ENCODE results near the gene KLHL29.

Gene KLHL29

GRCh38 chr2:23536326-23536725, 151.3 kb downstream of the KLHL29 start:
- DNase-seq: peak; percentile 94

- no peak for DNase-seq
Measured at GRCh38 chr2:23537991-23538390, 153.0 kb downstream of the KLHL29 start.

- DNase-seq: no peak
Measured at GRCh38 chr2:23538566-23538965, 153.6 kb downstream of the KLHL29 start.

GRCh38 chr2:23540804-23541360, 155.9 kb downstream of the KLHL29 start:
- DNase-seq: no peak

DNA sequence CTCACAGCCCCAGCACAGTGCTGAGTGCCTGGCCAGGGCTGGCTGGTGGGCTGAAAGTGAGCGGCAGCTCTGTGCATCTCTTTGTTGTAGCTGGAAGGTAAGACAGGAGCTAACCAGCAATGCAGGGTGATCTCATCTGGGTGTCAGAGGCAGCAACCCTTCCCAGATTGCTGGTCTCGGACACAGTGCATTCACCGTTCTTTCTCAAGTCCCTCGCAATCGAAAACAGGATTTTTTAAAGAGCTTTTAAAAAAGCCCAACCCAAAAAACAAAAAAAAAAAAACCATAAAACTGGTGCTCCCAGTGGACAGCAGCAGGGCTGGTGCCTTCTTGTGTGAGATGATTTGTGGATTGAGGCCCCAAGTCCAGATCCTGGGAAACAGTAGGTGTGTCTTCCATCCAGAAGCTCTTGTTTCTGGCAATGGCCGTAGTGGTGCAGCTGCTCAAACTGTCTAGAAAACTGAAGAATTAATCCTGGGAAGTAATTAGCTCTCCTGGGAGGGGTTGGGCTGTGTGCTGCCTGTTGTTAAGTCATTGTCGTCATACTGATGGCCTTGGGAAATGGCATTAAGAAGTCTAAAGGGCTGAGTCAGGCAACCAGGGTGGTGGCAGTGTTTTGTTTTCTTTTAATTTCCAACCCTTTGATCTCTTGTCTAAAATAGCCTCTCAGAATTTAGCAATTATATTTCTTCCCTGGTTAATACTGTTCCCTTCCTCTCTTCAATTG, 156.7 kb downstream of the KLHL29 start:
- DNase-seq: peak; percentile 56

DNA sequence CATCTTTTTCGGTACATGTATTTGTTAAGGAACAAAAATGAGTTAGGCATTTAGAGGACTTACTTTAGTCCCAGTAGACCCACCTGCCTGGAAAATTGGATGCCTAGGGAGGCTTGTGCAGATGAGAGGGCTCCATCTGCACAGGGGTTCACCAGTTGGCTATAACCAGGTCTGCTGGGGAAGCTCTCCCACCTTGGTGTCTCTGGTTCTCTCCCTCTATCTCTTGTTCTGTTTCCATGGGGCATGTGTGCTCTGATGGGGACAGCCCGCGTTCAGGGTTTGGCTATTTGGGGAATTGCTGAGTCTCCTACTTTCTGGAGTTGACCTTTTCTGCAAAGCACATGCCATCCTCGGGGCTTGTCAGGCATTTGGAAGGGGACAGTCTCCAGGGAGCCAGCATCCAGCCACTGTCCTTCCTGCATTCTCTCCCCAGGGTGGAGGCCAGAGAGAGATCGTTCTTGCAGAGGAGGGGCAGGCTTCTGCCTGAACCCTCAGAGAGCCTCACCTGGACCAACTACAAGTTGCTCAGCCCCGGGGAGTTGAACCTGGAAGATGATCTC, 157.3 kb downstream of the KLHL29 start:
- DNase-seq: no peak

DNA sequence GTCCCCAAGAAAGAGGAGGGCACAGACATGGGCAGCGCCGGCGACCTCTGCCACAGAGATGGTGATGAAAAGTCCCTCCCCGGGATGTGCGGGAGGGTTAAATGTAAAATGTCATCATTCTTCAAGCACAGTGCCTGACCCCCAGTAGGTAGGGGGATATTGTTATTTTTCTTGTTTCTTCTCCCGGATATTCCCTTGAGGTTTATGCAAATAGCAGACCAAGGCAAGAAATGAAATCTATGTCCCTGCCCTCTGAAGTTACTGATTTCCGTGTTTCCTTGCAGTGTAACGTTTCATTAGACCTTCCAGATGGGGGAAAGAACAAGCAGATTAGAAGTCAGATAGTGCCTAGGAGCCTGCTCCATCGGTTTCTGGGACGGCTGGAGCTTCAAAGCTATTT, 158.3 kb downstream of the KLHL29 start:
- no peak for DNase-seq

- DNase-seq: no peak
Measured at GRCh38 chr2:23543728-23544127, 158.7 kb downstream of the KLHL29 start.

GRCh38 chr2:23544589-23545295, 159.8 kb downstream of the KLHL29 start:
- DNase-seq: no peak

- DNase-seq: peak; percentile 68
Measured at GRCh38 chr2:23545396-23545795, 160.4 kb downstream of the KLHL29 start.

GRCh38 chr2:23545811-23546210, 160.8 kb downstream of the KLHL29 start:
- peak; percentile 71 for DNase-seq

DNA sequence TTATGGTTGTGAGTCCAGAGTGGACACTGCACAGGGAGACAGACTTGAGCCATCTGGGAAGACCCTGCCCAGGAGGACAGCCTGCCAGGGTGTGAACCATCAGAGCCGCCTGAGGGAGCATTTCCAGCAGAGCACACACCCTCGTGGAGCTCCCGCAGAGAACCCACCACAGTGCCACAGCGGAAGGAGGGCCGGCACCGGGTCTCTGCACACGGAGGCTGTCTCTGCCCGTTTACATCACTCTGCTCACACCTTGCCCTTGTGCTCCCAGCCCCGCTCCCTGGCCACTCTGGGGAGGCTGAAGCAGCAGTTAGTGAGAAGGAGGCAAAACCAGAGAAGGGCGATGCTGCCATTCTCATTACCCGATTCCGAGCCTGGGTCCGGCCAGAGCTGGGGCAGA, 161.9 kb downstream of the KLHL29 start:
- DNase-seq: peak; percentile 72

DNA sequence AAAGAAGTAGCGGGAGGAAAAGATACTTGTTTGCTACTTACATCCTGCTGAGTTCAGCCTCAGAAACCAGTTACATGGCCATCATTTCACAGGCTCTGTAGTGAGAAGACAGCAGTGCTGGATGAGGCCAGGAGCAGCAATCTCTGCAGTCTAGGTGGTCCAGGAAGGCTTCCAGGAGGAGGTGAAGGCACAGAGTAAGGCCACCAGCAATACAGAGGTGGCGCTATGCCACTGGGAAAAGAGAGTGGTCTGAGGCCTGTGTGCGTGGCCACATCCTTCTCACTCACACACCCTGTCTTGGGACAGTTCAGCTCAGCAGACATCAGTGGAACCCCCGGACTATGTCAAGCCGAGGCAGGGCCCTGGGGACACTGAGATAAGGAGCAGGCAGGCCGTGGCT, 162.7 kb downstream of the KLHL29 start:
- DNase-seq: no peak

DNA sequence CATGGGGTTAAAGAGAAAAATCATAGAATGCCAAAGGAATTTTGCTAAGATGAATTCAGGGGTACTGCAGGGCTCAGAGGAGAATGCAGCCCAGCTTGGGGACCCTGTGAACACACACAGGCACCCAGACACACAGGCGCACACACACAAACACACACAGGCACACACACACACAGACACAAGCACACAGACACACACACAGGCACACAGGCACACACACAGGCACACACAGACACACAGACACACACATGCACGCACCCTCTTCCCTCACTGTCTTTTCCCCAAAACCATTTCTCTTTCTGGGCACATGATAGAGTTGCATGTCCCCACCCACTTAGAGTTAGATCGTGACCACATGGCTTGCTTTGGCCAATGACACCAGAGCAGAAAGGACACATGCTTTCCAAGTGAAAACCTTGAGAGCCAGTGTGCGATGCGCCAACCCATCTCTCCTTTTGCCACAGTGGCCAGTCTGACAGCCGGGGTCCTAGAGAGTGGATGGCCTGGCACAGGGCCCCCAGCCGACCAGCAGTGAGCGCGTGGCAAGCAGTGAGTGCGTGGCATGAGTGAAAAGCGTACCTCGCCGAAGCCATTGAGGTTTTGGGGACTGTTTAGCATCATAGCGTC, 163.3 kb downstream of the KLHL29 start:
- DNase-seq: peak; percentile 64

- peak; percentile 97 for DNase-seq
Measured at GRCh38 chr2:23549051-23549450, 164.1 kb downstream of the KLHL29 start.

GRCh38 chr2:23549821-23550530, 165.0 kb downstream of the KLHL29 start:
- peak; percentile 85 for DNase-seq

GRCh38 chr2:23550553-23550952, 165.6 kb downstream of the KLHL29 start:
- peak; percentile 48 for DNase-seq

GRCh38 chr2:23551875-23552274, 166.9 kb downstream of the KLHL29 start:
- DNase-seq: no peak

DNA sequence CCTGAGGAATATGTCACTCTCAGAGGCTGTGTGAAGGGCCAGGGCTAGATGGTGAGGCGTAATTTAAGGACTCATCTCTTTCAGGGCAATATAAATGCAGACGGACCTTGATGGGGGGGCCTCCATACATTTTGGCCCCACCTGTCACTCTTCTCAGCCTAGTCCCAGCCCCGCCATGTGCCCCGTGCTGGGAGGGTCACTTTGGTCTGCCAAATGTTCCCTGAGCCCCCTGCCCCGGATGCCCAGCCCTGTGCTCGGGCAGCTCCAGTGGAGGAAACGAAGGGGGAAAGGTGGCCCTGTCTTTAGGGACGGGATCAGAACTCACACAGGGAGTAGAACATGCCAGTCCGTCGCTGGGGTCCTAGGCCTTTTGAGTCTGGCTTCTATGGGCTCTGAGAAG, 168.6 kb downstream of the KLHL29 start:
- no peak for DNase-seq

DNA sequence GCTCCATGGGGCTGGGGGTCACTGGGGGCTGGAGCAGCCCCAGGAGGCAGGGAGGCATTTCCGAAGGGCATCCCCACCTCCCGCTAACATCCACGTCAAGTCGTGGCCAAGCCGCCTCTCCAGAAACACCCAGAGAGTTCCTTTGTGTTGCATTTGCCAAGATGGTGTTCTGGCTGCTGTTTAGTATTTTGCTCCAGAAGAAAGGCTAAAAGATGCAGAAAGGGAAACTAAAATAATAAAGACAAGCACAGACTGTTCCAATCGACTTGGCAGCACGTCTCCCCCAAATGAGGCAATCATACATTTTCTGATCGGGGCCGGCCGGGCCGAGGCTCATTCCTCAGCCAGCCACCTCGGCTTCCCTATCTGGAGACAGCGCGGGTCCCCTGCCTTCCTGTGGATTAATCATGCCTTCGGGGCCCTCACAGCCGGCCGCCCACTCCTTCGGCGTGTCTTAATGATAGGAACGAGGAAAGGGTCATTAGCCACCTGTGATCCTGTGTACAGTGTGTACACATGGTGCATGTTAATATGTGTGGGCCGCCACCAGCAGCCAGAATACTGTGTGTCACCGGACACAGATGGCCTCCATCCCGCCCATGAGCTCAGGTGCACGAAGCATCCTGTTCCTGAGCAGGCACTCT, 169.2 kb downstream of the KLHL29 start:
- no peak for DNase-seq

DNA sequence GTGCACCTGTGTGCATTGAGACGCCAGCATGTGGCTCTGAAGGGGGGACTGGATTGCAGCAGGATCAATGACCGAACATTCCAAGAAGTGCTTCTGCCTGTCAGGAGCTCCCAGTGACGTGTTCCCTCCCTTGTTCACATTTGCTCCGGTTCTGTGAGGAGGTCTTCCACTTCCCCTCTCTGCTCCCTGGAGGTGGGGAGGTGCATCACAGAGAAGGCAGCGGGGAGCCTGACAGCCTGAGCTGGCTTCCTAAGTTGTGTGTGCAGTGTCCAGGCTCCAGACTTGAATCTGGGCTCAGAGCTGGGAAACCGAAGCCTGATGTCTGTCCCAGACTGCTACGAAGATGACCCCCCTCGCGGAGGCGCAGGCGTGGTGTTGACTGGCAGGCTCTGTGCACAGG, 171.0 kb downstream of the KLHL29 start:
- DNase-seq: peak; percentile 36

DNA sequence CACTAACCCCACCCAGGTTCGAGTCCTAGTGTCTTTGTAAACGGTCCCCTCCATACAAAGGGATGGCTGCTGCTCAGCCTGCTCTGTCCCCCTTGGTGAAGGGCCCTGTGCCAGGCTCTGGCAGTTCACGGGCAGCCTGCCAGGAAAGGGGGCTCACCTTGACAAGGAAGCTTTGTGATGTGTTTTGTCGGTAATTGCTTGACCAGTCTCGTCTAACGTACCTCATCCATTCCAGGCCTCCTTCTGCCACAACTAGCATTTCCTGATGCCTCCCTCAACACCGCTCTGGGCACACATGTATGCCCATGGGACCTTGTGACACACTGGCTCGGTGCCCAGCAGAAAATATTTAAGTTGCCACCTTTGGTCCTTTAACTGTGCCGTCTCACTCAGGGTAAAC, 171.9 kb downstream of the KLHL29 start:
- DNase-seq: peak; percentile 99

All from NCI-H345 (cell line).